Neural cell (in vitro differentiated cells): ENCODE results near the gene L3MBTL1. TPM values are rescaled to one million over a fixed set of nuclear protein-coding genes. Genes with fewer than 3 reads are reported as not detected.

Source experiments
- H2AFZ ChIP-seq: fragments of 200-600, 300-800 bp; sonication (generic), shearing (Covaris generic); 2 replicates; pipeline ENCODE4 v1.6.0; 2014; ENCODE audit warnings: low read depth, mild to moderate bottlenecking, antibody characterized with exemption, low read length, moderate library complexity
- H3F3A ChIP-seq: fragments of 200-600 bp; shearing (Covaris generic); 2 replicates; pipeline ENCODE4 v1.6.1; 2016; ENCODE audit warnings: mild to moderate bottlenecking, moderate library complexity, mixed read lengths, antibody characterized with exemption, low read length; ENCODE audit not compliant: insufficient read depth, poor library complexity, severe bottlenecking
- H3K27ac ChIP-seq: fragments of 200-600, 300-800 bp; sonication (generic), shearing (Covaris generic); 2 replicates; pipeline ENCODE4 v1.5.1; 2014; ENCODE audit warnings: mild to moderate bottlenecking, low read length, moderate library complexity
- H3K27me3 ChIP-seq: fragments of 300-800, 200-600 bp; sonication (generic), shearing (Covaris generic); 2 replicates; pipeline ENCODE4 v1.6.0; 2014; ENCODE audit warnings: mild to moderate bottlenecking, low read depth, low read length, moderate library complexity; ENCODE audit not compliant: insufficient read depth
- H3K36me3 ChIP-seq: fragments of 300-800, 200-600 bp; sonication (generic), shearing (Covaris generic); 2 replicates; pipeline ENCODE4 v1.5.1; 2014; ENCODE audit warnings: mild to moderate bottlenecking, antibody characterized with exemption, low read length, moderate library complexity; ENCODE audit not compliant: insufficient read depth
- H3K4me2 ChIP-seq: fragments of 300-800, 200-600 bp; sonication (generic), shearing (Covaris generic); 2 replicates; pipeline ENCODE4 v1.6.0; 2014; ENCODE audit warnings: mild to moderate bottlenecking, low read length
- H3K4me3 ChIP-seq: fragments of 300-800, 200-600 bp; sonication (generic), shearing (Covaris generic); 2 replicates; pipeline ENCODE4 v1.5.1; 2014; ENCODE audit warnings: mild to moderate bottlenecking, low read length, moderate library complexity
- H3K79me2 ChIP-seq: fragments of 200-600 bp; shearing (Covaris generic); replicated peaks from 2 replicates; pipeline ENCODE4 v1.6.0; 2014; ENCODE audit warnings: mild to moderate bottlenecking, low read length, moderate library complexity; ENCODE audit not compliant: insufficient read depth
- H3K9ac ChIP-seq: fragments of 300-800, 200-600 bp; sonication (generic), shearing (Covaris generic); 2 replicates; pipeline ENCODE4 v1.6.1; 2016; ENCODE audit warnings: mild to moderate bottlenecking, low read length, mixed read lengths
- H3K9me2 ChIP-seq: fragments of 200-600 bp; shearing (Covaris generic); 2 replicates; pipeline ENCODE4 v1.6.1; 2016; ENCODE audit warnings: mild to moderate bottlenecking, low read length, mixed read lengths; ENCODE audit not compliant: insufficient read depth
- H3K9me3 ChIP-seq: fragments of 200-600, 300-800 bp; sonication (generic), shearing (Covaris generic); 2 replicates; pipeline ENCODE4 v1.6.1; 2016; ENCODE audit warnings: mild to moderate bottlenecking, mixed run types, low read length, moderate library complexity, mixed read lengths
- H4K20me1 ChIP-seq: fragments of 200-600 bp; shearing (Covaris generic); 2 replicates; pipeline ENCODE4 v1.6.1; 2016; ENCODE audit warnings: mild to moderate bottlenecking, mixed run types; ENCODE audit not compliant: insufficient read depth
- EP300 ChIP-seq: fragments of 450-650 bp; conservative IDR thresholded peaks from 2 replicates; pipeline ENCODE4 v1.6.1; 2014; ENCODE audit warnings: antibody characterized with exemption, mild to moderate bottlenecking, moderate library complexity; ENCODE audit not compliant: poor library complexity, severe bottlenecking
- EZH2 ChIP-seq: fragments of 200-600, 300-800 bp; shearing (Covaris generic), sonication (generic); IDR thresholded peaks from 2 replicates; pipeline ENCODE4 v1.6.1; 2014; ENCODE audit warnings: antibody characterized with exemption, low read length, borderline replicate concordance, mild to moderate bottlenecking; ENCODE audit not compliant: insufficient read depth, poor library complexity, severe bottlenecking
- MXI1 ChIP-seq: fragments of 450-650 bp; conservative IDR thresholded peaks from 2 replicates; pipeline ENCODE4 v1.6.1; 2014; ENCODE audit warnings: antibody characterized with exemption, mild to moderate bottlenecking; ENCODE audit not compliant: poor library complexity, severe bottlenecking
- POLR2AphosphoS5 ChIP-seq: IDR thresholded peaks from 2 replicates; pipeline ENCODE4 v1.6.1; 2012
- RAD21 ChIP-seq: fragments of 450-650 bp; conservative IDR thresholded peaks from 2 replicates; pipeline ENCODE4 v1.6.1; 2014; ENCODE audit warnings: antibody characterized with exemption, mild to moderate bottlenecking, moderate library complexity
- REST ChIP-seq: IDR thresholded peaks from 2 replicates; pipeline ENCODE4 v1.6.1; 2012; ENCODE audit warnings: borderline replicate concordance
- SMC3 ChIP-seq: fragments of 450-650 bp; conservative IDR thresholded peaks from 2 replicates; pipeline ENCODE4 v1.6.1; 2014; ENCODE audit warnings: antibody characterized with exemption, mild to moderate bottlenecking, moderate library complexity; ENCODE audit not compliant: poor library complexity
- TAF1 ChIP-seq: IDR thresholded peaks from 2 replicates; pipeline ENCODE4 v1.6.1; 2012; ENCODE audit warnings: low read depth
- polyA plus RNA-seq: library from polyadenylated mRNA; depleted of rRNA; stranded (reverse); fragments of >200 nt; gene quantifications from 2 replicates; pipeline ENCODE4 v1.2.3, GENCODE V29; 2014
- TF ChIP-seq, protein P1 (sequence below): fragments of 450-650 bp; IDR thresholded peaks from 2 replicates; pipeline ENCODE4 v1.5.1; 2014; ENCODE audit warnings: antibody characterized with exemption, mild to moderate bottlenecking, moderate library complexity; ENCODE audit not compliant: poor library complexity, severe bottlenecking

The L3MBTL1 gene
- polyA plus RNA-seq, 1 donor from 2014 or later = 22.0 TPM

DNA sequence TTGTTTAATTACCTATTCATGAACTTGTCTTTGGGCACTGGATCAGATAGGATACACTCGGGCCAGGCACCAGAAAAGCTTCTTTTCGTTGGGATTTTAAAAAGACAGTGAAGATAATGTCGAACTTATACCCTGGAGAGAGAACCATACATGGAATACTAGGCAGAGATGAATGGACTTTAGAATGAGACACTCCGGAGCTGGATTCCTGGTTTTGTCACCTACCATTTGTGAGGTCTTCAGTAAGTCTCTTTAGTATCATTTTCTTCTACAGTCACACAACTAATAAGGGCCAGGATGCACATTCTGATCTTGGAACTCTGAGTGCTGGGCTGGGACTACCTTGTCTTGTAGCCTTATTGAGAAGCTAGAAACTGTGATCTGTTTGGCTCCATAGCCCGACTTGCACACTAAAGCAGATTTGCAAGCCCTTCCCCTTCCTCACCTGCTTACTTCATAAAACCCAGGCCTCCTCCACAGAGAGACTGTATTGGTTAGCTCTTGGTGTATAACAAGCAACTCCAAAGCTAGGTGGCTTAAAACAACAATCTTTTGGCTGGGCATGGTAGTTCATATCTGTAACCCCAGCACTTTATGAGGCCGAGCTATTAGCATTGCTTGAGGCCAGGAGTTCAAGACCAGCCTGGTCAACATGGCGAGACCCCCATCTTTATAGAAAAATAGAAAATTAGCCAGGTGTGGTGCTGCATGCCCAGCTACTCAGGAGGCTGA, 75.8 kb downstream of the L3MBTL1 start:
- TF ChIP-seq REST = no peak
- TF ChIP-seq MXI1 = no peak
- TF ChIP-seq EP300 = no peak
- TF ChIP-seq, protein P1, sequence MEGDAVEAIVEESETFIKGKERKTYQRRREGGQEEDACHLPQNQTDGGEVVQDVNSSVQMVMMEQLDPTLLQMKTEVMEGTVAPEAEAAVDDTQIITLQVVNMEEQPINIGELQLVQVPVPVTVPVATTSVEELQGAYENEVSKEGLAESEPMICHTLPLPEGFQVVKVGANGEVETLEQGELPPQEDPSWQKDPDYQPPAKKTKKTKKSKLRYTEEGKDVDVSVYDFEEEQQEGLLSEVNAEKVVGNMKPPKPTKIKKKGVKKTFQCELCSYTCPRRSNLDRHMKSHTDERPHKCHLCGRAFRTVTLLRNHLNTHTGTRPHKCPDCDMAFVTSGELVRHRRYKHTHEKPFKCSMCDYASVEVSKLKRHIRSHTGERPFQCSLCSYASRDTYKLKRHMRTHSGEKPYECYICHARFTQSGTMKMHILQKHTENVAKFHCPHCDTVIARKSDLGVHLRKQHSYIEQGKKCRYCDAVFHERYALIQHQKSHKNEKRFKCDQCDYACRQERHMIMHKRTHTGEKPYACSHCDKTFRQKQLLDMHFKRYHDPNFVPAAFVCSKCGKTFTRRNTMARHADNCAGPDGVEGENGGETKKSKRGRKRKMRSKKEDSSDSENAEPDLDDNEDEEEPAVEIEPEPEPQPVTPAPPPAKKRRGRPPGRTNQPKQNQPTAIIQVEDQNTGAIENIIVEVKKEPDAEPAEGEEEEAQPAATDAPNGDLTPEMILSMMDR = no peak
- TF ChIP-seq EZH2 = no peak
- TF ChIP-seq RAD21 = no peak
- TF ChIP-seq POLR2AphosphoS5 = no peak
- no peak for TF ChIP-seq TAF1

GRCh38 chr20:43583982-43584432, 76.5 kb downstream of the L3MBTL1 start:
- Histone ChIP-seq H3K9me3 (no peaks in the 10 kb centered on the region), H3K9ac (no peak overlapping the region), H3F3A (no peaks in the 10 kb centered on the region), H3K36me3 (no peaks in the 10 kb centered on the region), H2AFZ (no peak overlapping the region), H3K27ac (no peak overlapping the region), H3K9me2 (no peaks in the 10 kb centered on the region), H3K27me3 (no peaks in the 10 kb centered on the region), H3K4me2 (no peak overlapping the region), H3K79me2 (no peaks in the 10 kb centered on the region), H3K4me3 (no peak overlapping the region), H4K20me1 (no peaks in the 10 kb centered on the region)
- TF ChIP-seq SMC3 = no peak
- TF ChIP-seq EZH2 = no peak

More for the DNA sequence above, 75.8 kb downstream of the L3MBTL1 start:
- Histone ChIP-seq H3K4me2 (no peak overlapping the region), H3K36me3 (no peaks in the 10 kb centered on the region), H3K9ac (no peak overlapping the region), H3K9me3 (no peaks in the 10 kb centered on the region), H3F3A (no peaks in the 10 kb centered on the region), H3K27me3 (no peaks in the 10 kb centered on the region), H3K4me3 (no peak overlapping the region), H3K9me2 (no peaks in the 10 kb centered on the region), H3K27ac (no peak overlapping the region), H2AFZ (no peak overlapping the region), H4K20me1 (no peaks in the 10 kb centered on the region), H3K79me2 (no peaks in the 10 kb centered on the region)
